HepG2 (cell line): ENCODE results near the gene NUDT21. TPM values are rescaled to one million over a fixed set of nuclear protein-coding genes. Genes with fewer than 3 reads are reported as not detected.

Experiments
- ATAC-seq: fragments of 200-7000 bp; cut with Tn5 transposase; 3 replicates; pipeline ENCODE4 v1.9.1; 2020; ENCODE audit warnings: mild to moderate bottlenecking, moderate library complexity
- BruUV-seq: library from RNA; stranded (reverse); fragments of 400-500 nt; replicated peaks from 2 replicates; lab custom pipeline; 2021; lab: Mats Ljungman, UMichigan
- CTCF ChIA-PET: fragments of 300-600 bp; formaldehyde crosslinking; extraction: SDS; loops from one replicate; lab custom pipeline; 2021; ENCODE audit warnings: low total read pairs, inconsistent platforms, low intra/inter-chr PET ratio; lab: Yijun Ruan, JAX
- POLR2A ChIA-PET: fragments of 350-600 bp; sonication (Branson Sonifier 250); formaldehyde crosslinking; loops from one replicate; lab custom pipeline; 2020; ENCODE audit warnings: antibody characterized with exemption, inconsistent platforms; lab: Yijun Ruan, JAX
- DNase-seq: peaks from one replicate; pipeline ENCODE4 v3.0.0-alpha.2; 2015; ENCODE audit warnings: low spot score
- FAIRE-seq: peaks from 3 replicates; lab custom pipeline; 2011; peaks lifted over from hg19 to GRCh38; lab: Jason Lieb, UNC
- H2AFZ ChIP-seq: one replicate; pipeline ENCODE4 v1.6.1; 2011; ENCODE audit warnings: low read length, inconsistent platforms
- H3K27ac ChIP-seq: fragments of 300-600 bp; 3 replicates; pipeline ENCODE4 v1.8.0; 2011; ENCODE audit warnings: mixed run types, mild to moderate bottlenecking, mixed read lengths, low read length, inconsistent platforms; ENCODE audit not compliant: insufficient read depth; ENCODE audit errors: extremely low read length
- H3K27me3 ChIP-seq, 2 experiments: fragments of 200-600 bp in 1 of 2; 2 replicates in 1 of 2; 3 replicates in 1 of 2; pipeline versions ENCODE4 v1.6.0 to v1.8.0; 2011; ENCODE audit warnings: low read length in 2 of 2, mild to moderate bottlenecking in 2 of 2, moderate library complexity in 2 of 2, inconsistent platforms in 1 of 2; ENCODE audit not compliant: insufficient read depth in 2 of 2, control insufficient read depth in 1 of 2
- H3K36me3 ChIP-seq, 2 experiments: fragments of 200-600 bp in 1 of 2; replicated peaks in 1 of 2; 2 replicates in 1 of 2; 3 replicates in 1 of 2; pipeline versions ENCODE4 v1.5.1 to v1.8.0; 2011; ENCODE audit warnings: low read length in 2 of 2, inconsistent platforms in 1 of 2; ENCODE audit not compliant: insufficient read depth in 2 of 2, control insufficient read depth in 1 of 2
- H3K4me1 ChIP-seq: 2 replicates; pipeline ENCODE4 v1.5.1; 2012; ENCODE audit warnings: low read length, inconsistent platforms; ENCODE audit not compliant: insufficient read depth
- H3K4me2 ChIP-seq: 2 replicates; pipeline ENCODE4 v1.6.0; 2011; ENCODE audit warnings: low read depth, low read length, inconsistent platforms
- H3K4me3 ChIP-seq, 3 experiments: fragments of 200-600 bp in 1 of 3; sonication (generic), shearing (Covaris generic) in 1 of 3; replicated peaks in 1 of 3; 2 replicates each; pipeline ENCODE4 v1.5.1; 2011 to 2016; ENCODE audit warnings: low read length in 3 of 3, inconsistent platforms in 2 of 3, low read depth in 2 of 3, mild to moderate bottlenecking in 2 of 3, control low read depth in 1 of 3, mixed read lengths in 1 of 3; ENCODE audit not compliant: insufficient read depth in 1 of 3
- H3K79me2 ChIP-seq: one replicate; pipeline ENCODE4 v1.6.1; 2011; ENCODE audit warnings: low read length, inconsistent platforms; ENCODE audit not compliant: insufficient read depth
- H3K9ac ChIP-seq: 2 replicates; pipeline ENCODE4 v1.6.0; 2011; ENCODE audit warnings: mild to moderate bottlenecking, low read depth, low read length, inconsistent platforms; ENCODE audit not compliant: insufficient read depth
- H3K9me3 ChIP-seq: 2 replicates; pipeline ENCODE4 v1.5.1; 2012; ENCODE audit warnings: mild to moderate bottlenecking, low read length
- H4K20me1 ChIP-seq: 2 replicates; pipeline ENCODE4 v1.6.0; 2011; ENCODE audit warnings: inconsistent platforms, mild to moderate bottlenecking, low read length, moderate library complexity; ENCODE audit not compliant: insufficient read depth
- HDAC2 ChIP-seq: sonication (generic); formaldehyde crosslinking; IDR thresholded peaks from 2 replicates; pipeline ENCODE4 v1.4.0; 2020; ENCODE audit warnings: missing genetic modification reagents
- MAFK ChIP-seq, 2 experiments: IDR thresholded peaks in 1 of 2; conservative IDR thresholded peaks in 1 of 2; 2 replicates each; pipeline ENCODE4 v1.6.1; 2011; ENCODE audit warnings: improper control_type of control experiment in 2 of 2, low read length in 2 of 2
- MEF2D ChIP-seq: sonication (generic); formaldehyde crosslinking; IDR thresholded peaks from 2 replicates; pipeline ENCODE4 v1.5.1; 2020; ENCODE audit warnings: mild to moderate bottlenecking, missing genetic modification reagents
- RXRA ChIP-seq: sonication (generic); formaldehyde crosslinking; IDR thresholded peaks from 2 replicates; pipeline ENCODE4 v1.5.1; 2020; ENCODE audit warnings: missing genetic modification reagents
- SP2 ChIP-seq: sonication (generic); formaldehyde crosslinking; IDR thresholded peaks from 2 replicates; pipeline ENCODE4 v1.5.1; 2020; ENCODE audit warnings: mild to moderate bottlenecking, missing genetic modification reagents
- THYN1 ChIP-seq: sonication (generic); formaldehyde crosslinking; IDR thresholded peaks from 2 replicates; pipeline ENCODE4 v1.8.1; 2023; ENCODE audit warnings: low read depth, mild to moderate bottlenecking, moderate library complexity, missing genetic modification reagents, borderline replicate concordance
- ZFP41 ChIP-seq: sonication (generic); formaldehyde crosslinking; IDR thresholded peaks from 2 replicates; pipeline ENCODE4 v1.4.0; 2020; ENCODE audit warnings: mild to moderate bottlenecking, missing genetic modification reagents, borderline replicate concordance
- ZFP90 ChIP-seq: sonication (generic); formaldehyde crosslinking; IDR thresholded peaks from 2 replicates; pipeline ENCODE4 v1.8.0; 2022; ENCODE audit warnings: missing genetic modification reagents, mild to moderate bottlenecking, inconsistent platforms, borderline replicate concordance
- ZNF20 ChIP-seq: sonication (generic); formaldehyde crosslinking; IDR thresholded peaks from 2 replicates; pipeline ENCODE4 v1.4.0; 2020; ENCODE audit warnings: mild to moderate bottlenecking, moderate library complexity, missing genetic modification reagents
- ZNF691 ChIP-seq: sonication (generic); formaldehyde crosslinking; IDR thresholded peaks from 2 replicates; pipeline ENCODE4 v1.4.0; 2020; ENCODE audit warnings: missing genetic modification reagents, low read depth, mild to moderate bottlenecking, borderline replicate concordance
- ZNF777 ChIP-seq: sonication (generic); formaldehyde crosslinking; IDR thresholded peaks from 2 replicates; pipeline ENCODE4 v1.4.0; 2020; ENCODE audit warnings: missing genetic modification reagents
- ZXDC ChIP-seq: sonication (generic); formaldehyde crosslinking; IDR thresholded peaks from 2 replicates; pipeline ENCODE4 v1.5.0; 2020; ENCODE audit warnings: mild to moderate bottlenecking, missing genetic modification reagents
- in situ Hi-C: cut with HindIII; loops from 2 replicates; pipeline ENCODE4 v1.10.0; 2017; ENCODE audit warnings: low pct_unique_long_range_greater_than_20kb; ENCODE audit not compliant: extremely low pct_ligation_motif_present
- intact Hi-C: fragments of 100-400 bp; cut with micrococcal nuclease; formaldehyde crosslinking; loops from one replicate; pipeline ENCODE4 v1.10.0; 2022; ENCODE audit not compliant: unreplicated experiment
- polyA plus RNA-seq, 8 experiments: library from polyadenylated mRNA; depleted of rRNA in 3 of 8; stranded (reverse) in 7 of 8; unstranded in 1 of 8; fragments of >200 nt; fragmentation: Illumina TruSeq in 4 of 8; extraction: Trizol in 4 of 8; gene quantifications; 2 replicates each; pipeline versions ENCODE4 v1.2.1 to v1.2.3, GENCODE V29; 2011 to 2016; ENCODE audit warnings: low read depth in 4 of 8, missing spikeins in 1 of 8, mixed read lengths in 1 of 8; ENCODE audit not compliant: insufficient read depth in 1 of 8
- total RNA-seq, 5 experiments: library from RNA; depleted of rRNA; stranded (reverse); fragments of >200 nt; fragmentation: Illumina TruSeq; extraction: Trizol; gene quantifications; 2 replicates each; pipeline ENCODE4 v1.2.3, GENCODE V29; 2016; ENCODE audit warnings: low read depth in 1 of 5
- TF ChIP-seq, protein P1 (sequence below): sonication (generic); formaldehyde crosslinking; IDR thresholded peaks from 2 replicates; pipeline ENCODE4 v1.4.0; 2020; ENCODE audit warnings: missing genetic modification reagents, mild to moderate bottlenecking, borderline replicate concordance
- TF ChIP-seq, protein P2 (sequence below): sonication (generic); formaldehyde crosslinking; IDR thresholded peaks from 2 replicates; pipeline ENCODE4 v1.8.0; 2022; ENCODE audit warnings: missing genetic modification reagents, low read depth, mild to moderate bottlenecking, borderline replicate concordance

The NUDT21 gene
- total and polyA plus RNA-seq, 2 of the 13 experiments (the other 11 are each of a cell fraction or from before 2014, with no cell fraction given), result 177 to 210 TPM

GRCh38 chr16:56469748-56470147 is 18.6 kb upstream of the NUDT21 start (continued):
- TF ChIP-seq SP2 (no peak), RXRA (no peak), ZNF777 (CRISPR knock-in tag) (no peak), ZFP41 (CRISPR knock-in tag) (no peak), MEF2D (CRISPR knock-in tag) (no peak), ZNF20 (no peak), HDAC2 (CRISPR knock-in tag) (no peak), ZXDC (CRISPR knock-in tag) (no peak), ZNF691 (no peak), ZFP90 (CRISPR knock-in tag) (no peak)

- no peak for DNase-seq
- Histone ChIP-seq H2AFZ (no peak overlapping the region), H4K20me1 (no peaks in the 10 kb centered on the region), H3K4me2 (no peak overlapping the region), H3K9me3 (no peaks in the 10 kb centered on the region), H3K36me3 (peaks cover 40 to 80% of the 10 kb centered on the region in 2 experiments), H3K79me2 (no peaks in the 10 kb centered on the region), H3K4me3 (no peak overlapping the region), H3K27me3 (no peaks in the 10 kb centered on the region), H3K27ac (no peak overlapping the region), H3K9ac (no peak overlapping the region), H3K4me1 (no peaks in the 10 kb centered on the region)
- ChIA-PET CTCF (no interaction called here), POLR2A (no interaction called here)
- in situ Hi-C loops (no loop called here), intact Hi-C loops (no loop called here)
- FAIRE-seq, result no peak
- no peak for ATAC-seq
- BruUV-seq, result no TSS peak
- TF ChIP-seq, protein P1, sequence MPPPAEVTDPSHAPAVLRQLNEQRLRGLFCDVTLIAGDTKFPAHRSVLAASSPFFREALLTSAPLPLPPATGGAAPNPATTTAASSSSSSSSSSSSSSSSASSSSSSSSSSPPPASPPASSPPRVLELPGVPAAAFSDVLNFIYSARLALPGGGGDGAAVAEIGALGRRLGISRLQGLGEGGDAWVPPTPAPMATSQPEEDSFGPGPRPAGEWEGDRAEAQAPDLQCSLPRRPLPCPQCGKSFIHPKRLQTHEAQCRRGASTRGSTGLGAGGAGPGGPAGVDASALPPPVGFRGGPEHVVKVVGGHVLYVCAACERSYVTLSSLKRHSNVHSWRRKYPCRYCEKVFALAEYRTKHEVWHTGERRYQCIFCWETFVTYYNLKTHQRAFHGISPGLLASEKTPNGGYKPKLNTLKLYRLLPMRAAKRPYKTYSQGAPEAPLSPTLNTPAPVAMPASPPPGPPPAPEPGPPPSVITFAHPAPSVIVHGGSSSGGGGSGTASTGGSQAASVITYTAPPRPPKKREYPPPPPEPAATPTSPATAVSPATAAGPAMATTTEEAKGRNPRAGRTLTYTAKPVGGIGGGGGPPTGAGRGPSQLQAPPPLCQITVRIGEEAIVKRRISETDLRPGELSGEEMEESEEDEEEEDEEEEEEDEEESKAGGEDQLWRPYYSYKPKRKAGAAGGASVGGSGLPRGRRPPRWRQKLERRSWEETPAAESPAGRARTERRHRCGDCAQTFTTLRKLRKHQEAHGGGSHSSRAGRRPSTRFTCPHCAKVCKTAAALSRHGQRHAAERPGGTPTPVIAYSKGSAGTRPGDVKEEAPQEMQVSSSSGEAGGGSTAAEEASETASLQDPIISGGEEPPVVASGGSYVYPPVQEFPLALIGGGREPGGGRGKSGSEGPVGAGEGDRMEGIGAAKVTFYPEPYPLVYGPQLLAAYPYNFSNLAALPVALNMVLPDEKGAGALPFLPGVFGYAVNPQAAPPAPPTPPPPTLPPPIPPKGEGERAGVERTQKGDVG, result no peak
- TF ChIP-seq, protein P2, sequence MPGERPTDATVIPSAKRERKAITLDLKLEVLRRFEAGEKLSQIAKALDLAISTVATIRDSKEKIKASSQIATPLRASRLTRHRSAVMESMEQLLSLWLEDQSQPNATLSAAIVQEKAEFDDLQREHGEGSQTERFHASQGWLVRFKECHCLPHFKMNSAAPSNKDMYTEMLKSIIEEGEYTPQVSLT (CRISPR knock-in tag), result no peak
- TF ChIP-seq MAFK (conservative IDR thresholded peaks at IDR 0.05 in 1 of 2, IDR thresholded peaks at IDR 0.05 in 1 of 2; ENCODE audit: low read length in 2 of 2) (peak; percentile 58 to 77), THYN1 (CRISPR knock-in tag) (no peak)
Measured at GRCh38 chr16:56468800-56469199, 17.7 kb upstream of the NUDT21 start.
